GM18508 (cell line): ENCODE results near the gene ZBTB46.

Experiments
- ATAC-seq: cut with Tn5 transposase; IDR thresholded peaks from one replicate; pipeline ENCODE4 v1.9.1; 2021; ENCODE audit warnings: moderate number of reproducible peaks; ENCODE audit not compliant: insufficient read depth, unreplicated experiment

ZBTB46 gene

GRCh38 chr20:63750807-63751470, 80.1 kb downstream of the ZBTB46 start:
- no peak for ATAC-seq

DNA sequence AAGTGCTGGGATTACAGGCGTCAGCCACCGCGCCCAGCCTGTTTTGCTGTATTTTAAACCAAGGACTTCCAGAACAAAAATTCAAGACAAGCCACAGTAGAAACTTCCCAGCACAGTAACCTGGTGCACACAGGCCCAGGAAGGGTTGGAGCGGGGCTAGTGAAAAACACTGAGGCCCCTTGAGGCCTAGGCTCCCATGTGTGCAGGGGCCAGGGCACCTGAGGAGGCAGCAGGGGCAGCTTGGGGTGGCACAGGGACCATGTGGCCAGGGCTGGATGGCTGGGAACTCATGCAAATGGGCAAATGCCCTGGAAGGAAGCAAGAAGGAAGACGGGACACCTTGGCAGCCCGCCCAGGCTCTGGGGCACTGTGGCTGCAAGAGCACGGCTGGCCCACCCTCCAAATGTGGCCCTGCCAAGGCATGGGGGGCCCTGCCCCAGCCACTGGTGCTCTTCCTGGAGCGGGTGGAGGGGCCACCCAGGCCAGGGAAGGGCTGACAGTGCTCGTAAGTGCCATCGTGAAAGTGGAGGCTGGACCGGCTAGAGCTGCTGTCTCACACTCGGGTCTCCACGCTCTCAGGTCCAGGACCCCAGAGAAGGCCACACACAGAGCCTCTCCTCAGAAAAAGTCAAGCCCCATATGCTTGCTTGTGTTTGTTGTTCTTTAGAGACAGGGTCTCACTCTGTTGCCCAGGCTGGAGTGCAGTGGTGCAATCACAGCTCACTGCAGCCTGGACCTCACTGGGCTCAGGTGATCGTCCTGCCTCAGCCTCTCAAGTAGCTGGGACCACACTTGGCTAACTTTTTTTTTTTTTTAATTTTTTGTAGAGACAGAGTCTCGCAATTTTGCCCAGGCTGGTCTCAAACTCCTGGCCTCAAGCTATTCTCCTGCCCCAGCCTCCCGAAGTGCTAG, 81.2 kb downstream of the ZBTB46 start:
- no peak for ATAC-seq

- ATAC-seq = no peak
Observed at GRCh38 chr20:63748934-63749270, 82.2 kb downstream of the ZBTB46 start.

DNA sequence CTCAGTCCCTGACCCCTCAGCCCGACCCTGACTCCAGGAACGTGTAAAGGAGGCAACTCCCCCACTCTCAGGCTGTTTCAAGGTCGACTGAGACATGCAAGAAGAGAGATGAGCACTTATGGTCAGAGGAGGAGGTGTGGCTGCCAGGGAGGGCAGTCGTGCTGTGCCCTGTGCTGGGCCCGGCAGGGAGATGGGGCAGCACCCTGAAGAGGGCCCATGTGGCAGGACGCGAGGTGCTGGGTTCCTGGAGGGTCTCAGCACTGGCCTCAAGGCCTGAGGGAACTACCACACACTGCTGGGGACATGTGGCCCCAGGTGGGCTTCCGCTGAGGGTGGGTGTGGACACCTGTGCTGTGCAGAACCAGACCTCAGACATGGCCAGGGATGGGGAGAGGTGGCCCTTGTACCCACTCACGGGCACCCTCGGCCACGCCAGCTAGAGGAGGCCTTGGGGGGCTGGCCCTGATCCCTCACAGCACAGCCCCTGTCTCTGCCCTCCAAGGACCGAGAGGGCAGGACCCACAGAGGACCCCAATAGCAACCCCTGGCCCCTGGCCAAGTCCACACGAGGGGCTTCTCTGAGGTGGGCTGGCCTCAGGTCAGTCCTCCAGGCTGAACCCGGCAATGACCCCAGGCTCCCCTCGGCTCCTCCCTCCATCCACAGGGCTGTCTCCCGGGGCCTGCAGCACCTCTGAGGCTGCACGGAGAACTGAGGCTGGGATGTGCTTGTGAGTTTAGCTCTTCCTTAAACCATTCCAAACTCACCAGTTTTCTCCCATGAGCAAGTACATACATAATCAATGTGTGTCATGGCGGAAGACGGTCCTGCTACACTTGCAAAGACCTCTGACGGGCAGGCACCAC, 82.8 kb downstream of the ZBTB46 start:
- ATAC-seq = no peak

- no peak for ATAC-seq
Observed at GRCh38 chr20:63747622-63748069, 83.4 kb downstream of the ZBTB46 start.

- no peak for ATAC-seq
Observed at GRCh38 chr20:63746751-63747315, 84.2 kb downstream of the ZBTB46 start.

DNA sequence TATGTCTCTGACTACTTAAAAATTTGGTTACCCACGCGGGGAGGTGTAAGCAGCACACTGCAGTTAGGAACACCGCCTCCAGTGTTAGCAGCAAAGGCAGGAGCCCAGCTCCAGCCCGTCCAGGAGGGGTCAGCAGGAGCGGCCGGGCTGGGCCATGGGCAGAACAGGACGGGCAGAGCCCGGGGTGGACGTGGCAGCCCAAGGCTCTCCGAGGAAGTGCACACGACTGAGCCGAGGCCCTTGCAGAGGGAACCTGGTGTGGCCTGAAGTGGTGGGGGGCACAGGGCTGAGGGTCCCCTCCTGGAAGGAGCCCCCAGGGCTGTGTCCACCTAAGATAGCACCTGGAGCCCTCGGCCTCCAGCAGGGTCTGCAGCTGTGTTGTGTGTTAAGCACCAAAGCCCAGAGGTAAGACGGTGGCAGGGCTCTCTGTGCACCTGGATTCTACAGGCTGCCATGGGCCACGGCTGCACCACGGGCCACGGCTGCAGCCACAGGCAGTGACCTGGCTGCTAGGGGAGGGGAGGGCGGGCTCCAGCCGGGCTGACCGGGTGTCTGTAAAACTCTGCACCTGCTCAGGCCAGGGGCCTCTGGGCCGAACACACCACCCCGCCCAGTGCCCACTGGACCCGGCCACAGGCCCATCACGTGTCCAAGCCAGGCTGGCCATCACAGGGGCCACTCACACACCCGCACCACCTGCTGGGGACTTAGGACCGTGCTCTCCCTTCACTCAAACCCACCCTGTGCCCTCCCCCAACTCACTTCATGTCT, 84.9 kb downstream of the ZBTB46 start:
- ATAC-seq = no peak

DNA sequence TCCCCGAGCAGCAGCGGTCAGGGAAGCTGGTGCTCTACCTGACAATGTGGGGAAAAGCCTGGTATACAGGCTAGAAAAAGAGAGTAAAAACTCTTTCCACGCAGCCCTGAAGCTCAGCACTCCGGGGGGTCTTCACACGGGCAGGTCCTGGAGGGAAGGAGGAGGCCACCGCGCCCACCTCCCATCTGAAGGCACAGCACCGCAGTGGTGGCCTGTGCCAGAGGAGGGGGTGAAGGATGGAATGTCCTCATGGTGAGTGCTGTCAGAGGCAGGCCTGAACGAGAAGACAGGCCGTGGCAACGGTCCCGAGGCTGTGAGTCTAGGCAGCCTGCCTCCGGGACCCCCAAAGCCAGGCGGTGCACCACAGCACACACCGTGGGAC, 85.6 kb downstream of the ZBTB46 start:
- ATAC-seq = no peak

DNA sequence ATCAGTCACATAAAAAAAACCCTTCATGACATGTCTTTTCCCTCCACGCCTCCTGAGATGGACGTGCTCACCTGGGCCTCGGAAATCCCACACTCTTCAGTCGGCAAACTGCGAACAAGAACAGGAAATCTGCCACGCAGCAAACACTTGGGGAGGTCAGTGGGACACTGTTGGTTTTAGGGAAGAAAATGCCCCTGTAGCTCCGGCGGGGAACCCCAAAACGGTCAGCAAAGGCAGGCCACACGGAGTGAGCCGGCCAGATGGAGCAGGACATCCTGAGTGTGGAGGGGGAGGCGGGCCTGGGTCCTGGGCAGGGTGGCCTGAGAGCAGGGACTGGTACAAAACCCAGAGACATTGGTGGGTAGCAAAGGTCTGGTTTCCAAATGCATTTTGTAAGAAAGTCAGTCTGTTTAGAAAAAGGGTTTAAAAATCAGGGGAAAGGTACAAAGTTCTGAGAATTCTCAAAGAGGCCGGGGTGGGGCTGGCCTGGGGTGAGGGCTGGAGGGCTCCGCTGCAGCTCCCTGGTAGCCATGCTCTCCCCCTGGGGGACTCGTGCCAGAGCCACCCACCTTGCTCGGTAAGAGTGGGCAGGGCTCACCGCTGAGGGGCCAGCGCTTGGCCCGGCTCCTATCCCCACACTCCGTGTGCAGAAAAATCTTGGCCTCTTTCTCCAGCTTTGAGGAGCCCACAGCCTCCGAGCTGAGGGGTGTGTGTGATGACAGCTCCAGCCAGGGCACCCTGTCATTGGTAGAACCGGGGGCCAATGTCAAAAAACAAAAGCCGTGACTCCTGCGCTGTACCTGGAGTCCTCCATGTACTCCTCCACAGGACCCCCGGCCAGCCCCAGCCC, 86.3 kb downstream of the ZBTB46 start:
- no peak for ATAC-seq

GRCh38 chr20:63744158-63744557, 86.9 kb downstream of the ZBTB46 start:
- ATAC-seq = no peak

GRCh38 chr20:63743210-63743970, 87.7 kb downstream of the ZBTB46 start:
- no peak for ATAC-seq

- no peak for ATAC-seq
Observed at GRCh38 chr20:63742381-63743024, 88.6 kb downstream of the ZBTB46 start.

DNA sequence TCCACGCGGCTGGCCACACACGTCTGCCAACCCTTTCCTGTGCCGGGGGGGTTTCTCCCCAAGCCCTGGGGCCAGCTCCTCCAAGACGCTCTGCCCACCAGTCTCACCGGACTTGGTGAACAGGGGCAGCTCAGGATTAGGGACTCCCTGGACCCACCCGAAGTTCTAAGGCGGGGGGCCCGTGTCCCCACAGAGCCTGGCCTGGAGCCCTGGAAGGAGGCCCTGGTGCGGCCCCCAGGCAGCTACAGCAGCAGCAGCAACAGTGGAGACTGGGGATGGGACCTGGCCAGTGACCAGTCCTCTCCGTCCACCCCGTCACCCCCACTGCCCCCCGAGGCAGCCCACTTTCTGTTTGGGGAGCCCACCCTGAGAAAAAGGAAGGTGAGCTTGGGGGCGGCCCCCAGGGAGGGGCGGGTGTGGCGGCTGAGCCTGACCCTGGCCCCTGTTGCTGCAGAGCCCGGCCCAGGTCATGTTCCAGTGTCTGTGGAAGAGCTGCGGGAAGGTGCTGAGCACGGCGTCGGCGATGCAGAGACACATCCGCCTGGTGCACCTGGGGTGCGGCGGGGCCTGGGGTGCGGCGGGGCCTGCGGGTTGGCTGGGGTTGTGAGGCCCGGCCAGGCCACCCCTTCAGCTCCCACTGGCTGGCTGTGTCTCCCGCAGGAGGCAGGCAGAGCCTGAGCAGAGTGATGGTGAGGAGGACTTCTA, 89.2 kb downstream of the ZBTB46 start:
- no peak for ATAC-seq

DNA sequence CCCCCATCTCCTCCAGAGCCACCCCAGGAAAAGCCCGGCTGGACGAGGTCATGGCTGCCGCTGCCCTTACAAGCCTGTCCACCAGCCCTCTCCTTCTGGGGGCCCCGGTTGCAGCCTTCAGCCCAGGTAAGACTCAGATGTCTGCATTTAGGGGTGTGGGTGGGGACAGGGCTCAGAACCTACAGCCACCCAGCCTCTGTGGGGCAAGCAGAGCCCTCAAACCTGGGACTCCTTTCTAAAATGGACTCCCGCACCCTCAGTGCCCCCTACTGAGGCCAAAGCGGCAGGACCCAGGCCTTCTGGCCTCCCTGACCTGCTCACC, 89.7 kb downstream of the ZBTB46 start:
- no peak for ATAC-seq

GRCh38 chr20:63740627-63741353, 90.3 kb downstream of the ZBTB46 start:
- no peak for ATAC-seq

- ATAC-seq = no peak
Observed at GRCh38 chr20:63740070-63740626, 90.9 kb downstream of the ZBTB46 start.
